ENCODE measurements around the gene SPRN. TPM values are rescaled to one million over a fixed set of nuclear protein-coding genes. Genes with fewer than 3 reads are reported as not detected.
A peak's percentile ranks its signal among the peaks of the same experiment; 100 is the strongest.
"Not testable (repeated sequence)": the region's sequence is repeated elsewhere in the genome, so short reads cannot be mapped to it uniquely, and the experiment has no call there.

The SPRN gene
- total and polyA plus RNA-seq, 12 donors = 0.10 to 1.8 (median 0.60) TPM; not detected in 3

DNA sequence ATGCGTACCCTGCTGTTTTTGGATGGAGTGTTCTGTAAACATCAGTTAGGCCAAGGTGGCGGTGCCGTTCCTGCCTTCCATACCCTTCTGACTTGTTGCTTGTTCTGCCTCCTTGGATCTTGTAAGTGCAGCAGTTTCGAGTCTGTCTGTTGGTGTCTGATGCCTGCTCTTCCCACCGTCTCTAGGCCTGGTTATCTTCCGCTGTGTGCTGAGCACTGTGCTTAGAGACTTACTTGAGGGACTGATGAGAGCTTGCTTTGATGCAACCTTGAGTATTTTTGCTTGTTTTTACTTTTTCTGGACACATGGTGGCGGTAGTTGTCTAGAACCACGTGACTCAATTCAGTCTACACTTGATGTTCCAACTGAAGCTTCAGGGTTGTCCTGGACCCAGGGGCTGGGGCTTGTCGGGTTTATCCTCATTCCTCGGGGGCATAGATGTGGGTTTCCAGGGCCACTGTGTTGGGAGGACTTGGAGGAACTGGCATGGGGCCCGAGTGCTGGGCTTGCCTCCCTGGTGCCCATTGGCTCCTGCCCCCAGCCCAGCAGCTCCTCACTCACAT lies 14.4 kb upstream of the SPRN start:
- Histone ChIP-seq H3K27me3 (no peaks in the 10 kb centered on the region), H3K4me1 (replicated peaks in 1 of 2) (peaks cover 4 to 5% of the 10 kb centered on the region in 2 donors), H3K4me3 (no peak overlapping the region), H3K9me3 (replicated peaks in 1 of 3) (no peaks in the 10 kb centered on the region), H3K36me3 (replicated peaks in 1 of 2) (no peaks in the 10 kb centered on the region), H3K27ac (no peak overlapping the region)
- 77 to 88% (median 80%) methylated on average over 11 of the region's 11 CpGs for WGBS, 4 donors
- TF ChIP-seq, protein P1, sequence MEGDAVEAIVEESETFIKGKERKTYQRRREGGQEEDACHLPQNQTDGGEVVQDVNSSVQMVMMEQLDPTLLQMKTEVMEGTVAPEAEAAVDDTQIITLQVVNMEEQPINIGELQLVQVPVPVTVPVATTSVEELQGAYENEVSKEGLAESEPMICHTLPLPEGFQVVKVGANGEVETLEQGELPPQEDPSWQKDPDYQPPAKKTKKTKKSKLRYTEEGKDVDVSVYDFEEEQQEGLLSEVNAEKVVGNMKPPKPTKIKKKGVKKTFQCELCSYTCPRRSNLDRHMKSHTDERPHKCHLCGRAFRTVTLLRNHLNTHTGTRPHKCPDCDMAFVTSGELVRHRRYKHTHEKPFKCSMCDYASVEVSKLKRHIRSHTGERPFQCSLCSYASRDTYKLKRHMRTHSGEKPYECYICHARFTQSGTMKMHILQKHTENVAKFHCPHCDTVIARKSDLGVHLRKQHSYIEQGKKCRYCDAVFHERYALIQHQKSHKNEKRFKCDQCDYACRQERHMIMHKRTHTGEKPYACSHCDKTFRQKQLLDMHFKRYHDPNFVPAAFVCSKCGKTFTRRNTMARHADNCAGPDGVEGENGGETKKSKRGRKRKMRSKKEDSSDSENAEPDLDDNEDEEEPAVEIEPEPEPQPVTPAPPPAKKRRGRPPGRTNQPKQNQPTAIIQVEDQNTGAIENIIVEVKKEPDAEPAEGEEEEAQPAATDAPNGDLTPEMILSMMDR (IDR thresholded peaks at IDR 0.05) = no peak
- TF ChIP-seq POLR2A (IDR thresholded peaks at IDR 0.05) = no peak
- intact Hi-C loops (cut with DNase I) = no loop called here
- DNase-seq = peak in 2 of 7 donors; percentile 12 to 47

DNA sequence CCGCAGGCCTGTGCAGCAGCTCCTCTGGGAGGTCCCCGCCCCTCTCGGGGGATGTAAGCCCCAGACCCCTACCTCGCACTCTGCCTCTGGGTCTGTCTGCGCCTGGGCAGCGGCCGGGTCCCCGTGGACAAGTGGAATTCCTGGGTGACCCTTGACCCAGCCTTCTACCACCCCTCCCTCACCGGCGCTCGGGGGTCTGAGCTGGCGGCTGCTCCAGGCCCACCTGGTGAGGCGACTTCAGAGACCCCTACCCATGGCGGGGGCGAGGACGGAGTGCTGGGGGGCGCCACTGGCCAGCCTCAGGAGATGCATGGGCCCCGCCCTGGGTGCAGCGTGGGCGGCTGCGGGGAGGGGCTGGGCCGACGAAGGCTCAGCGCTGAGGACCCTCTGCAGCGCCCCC lies 8.4 kb upstream of the SPRN start:
- H3K9me3 ChIP-seq (replicated peaks in 1 of 3); intact Hi-C loops (cut with DNase I); H3K27ac ChIP-seq; H3K4me3 ChIP-seq; DNase-seq; H3K36me3 ChIP-seq (replicated peaks in 1 of 2); H3K27me3 ChIP-seq; H3K4me1 ChIP-seq (replicated peaks in 1 of 2): not testable (repeated sequence)
- WGBS, 4 donors = 61 to 68% methylated on average over 4 to 6 of the region's 25 CpGs; no CpG with 5 or more reads in 2 of the 4 donors

DNA sequence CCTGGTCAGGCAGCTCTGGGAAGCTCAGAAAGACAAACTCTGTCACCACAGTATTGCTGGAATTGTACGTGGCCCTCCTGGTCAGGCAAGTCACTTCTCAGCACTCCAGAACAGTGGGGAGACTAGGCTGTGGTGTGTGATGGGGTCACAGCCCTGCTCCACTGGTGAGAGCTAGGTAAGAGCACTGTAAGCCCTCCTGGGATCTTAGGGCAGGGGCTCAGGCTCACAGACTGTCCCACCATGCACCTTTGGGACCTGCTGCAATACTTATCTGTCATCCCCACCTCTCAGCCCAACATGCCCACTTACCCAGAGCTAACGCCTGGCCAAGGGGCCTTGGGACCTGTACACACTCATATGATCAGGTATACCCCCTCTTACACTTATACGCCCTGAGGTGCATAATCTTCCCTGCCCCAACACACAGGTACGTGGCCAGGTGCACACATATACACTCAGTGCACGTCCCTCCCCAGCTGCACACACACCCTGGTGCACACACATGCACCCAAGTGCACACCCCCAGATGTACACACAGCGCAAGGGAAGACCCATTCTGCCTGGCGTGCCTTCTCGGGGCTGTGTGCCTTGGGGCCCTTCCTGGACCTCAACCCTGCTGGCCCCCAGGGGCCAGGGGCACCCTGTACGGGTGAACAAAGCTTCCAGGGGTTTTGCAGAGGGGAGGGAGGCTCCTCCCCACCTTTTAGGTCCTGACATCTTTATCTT lies 7.6 kb upstream of the SPRN start:
- H3K9me3 ChIP-seq (replicated peaks in 1 of 3); H3K4me3 ChIP-seq; H3K36me3 ChIP-seq (replicated peaks in 1 of 2); H3K4me1 ChIP-seq (replicated peaks in 1 of 2); DNase-seq; H3K27ac ChIP-seq; intact Hi-C loops (cut with DNase I); H3K27me3 ChIP-seq: not testable (repeated sequence)
- WGBS, 4 donors = 55 to 90% (median 78%) methylated on average over 2 to 6 of the region's 9 CpGs

DNA sequence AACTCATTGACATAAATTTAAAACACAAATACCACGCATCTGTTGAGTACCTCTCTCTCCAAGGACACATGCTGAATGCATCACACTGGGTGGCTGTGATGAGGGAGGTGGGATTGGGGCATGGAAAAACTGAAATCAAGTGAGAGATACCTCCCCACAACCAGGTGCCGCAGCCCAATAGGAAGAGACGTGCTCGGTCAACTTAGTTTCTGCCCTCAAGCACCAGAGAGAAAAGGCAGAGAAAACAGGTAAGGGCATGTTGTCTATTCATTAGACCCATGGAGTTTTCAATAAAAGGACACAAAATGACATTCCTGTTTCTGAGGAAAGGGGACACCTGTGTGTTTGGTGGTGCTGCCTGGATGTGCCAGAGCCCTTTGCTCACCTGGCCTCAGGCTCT lies 5.1 kb upstream of the SPRN start:
- intact Hi-C loops (cut with DNase I); H3K27ac ChIP-seq; DNase-seq; H3K4me3 ChIP-seq; H3K36me3 ChIP-seq (replicated peaks in 1 of 2); H3K4me1 ChIP-seq (replicated peaks in 1 of 2); H3K9me3 ChIP-seq (replicated peaks in 1 of 3); H3K27me3 ChIP-seq: not testable (repeated sequence)
- 79 to 84% (median 83%) methylated on average over 4 of the region's 4 CpGs for WGBS, 4 donors

DNA sequence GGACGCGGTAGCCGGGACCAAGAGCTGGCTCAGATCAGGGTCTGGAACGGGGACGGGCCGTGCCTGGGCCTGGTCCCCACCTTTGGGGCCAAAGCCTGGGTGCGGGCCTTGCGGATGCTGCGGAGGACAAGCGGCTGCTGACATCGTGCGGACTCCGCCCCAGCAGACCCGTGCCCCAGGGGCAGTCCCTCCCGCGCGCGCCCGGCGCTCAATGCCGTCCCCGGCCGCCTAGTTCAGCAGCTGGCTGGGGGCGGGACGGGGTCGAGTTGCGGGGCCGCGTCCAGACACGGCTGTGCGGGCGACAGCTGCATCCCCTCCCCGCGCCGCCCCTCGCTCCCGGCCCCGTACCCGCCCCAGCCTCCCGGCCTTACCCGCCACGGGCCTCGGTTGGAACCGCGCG lies 323 bp downstream of the SPRN start:
- no CpG with 5 or more reads among the region's 46 CpGs for WGBS, 4 donors
- peaks cover 0 to 18% of the 10 kb centered on the region in 2 donors for H3K36me3 ChIP-seq (replicated peaks in 1 of 2)
- H3K4me3 ChIP-seq; DNase-seq; H3K27me3 ChIP-seq; H3K4me1 ChIP-seq (replicated peaks in 1 of 2); intact Hi-C loops (cut with DNase I); H3K27ac ChIP-seq; H3K9me3 ChIP-seq (replicated peaks in 1 of 3): not testable (repeated sequence)

DNA sequence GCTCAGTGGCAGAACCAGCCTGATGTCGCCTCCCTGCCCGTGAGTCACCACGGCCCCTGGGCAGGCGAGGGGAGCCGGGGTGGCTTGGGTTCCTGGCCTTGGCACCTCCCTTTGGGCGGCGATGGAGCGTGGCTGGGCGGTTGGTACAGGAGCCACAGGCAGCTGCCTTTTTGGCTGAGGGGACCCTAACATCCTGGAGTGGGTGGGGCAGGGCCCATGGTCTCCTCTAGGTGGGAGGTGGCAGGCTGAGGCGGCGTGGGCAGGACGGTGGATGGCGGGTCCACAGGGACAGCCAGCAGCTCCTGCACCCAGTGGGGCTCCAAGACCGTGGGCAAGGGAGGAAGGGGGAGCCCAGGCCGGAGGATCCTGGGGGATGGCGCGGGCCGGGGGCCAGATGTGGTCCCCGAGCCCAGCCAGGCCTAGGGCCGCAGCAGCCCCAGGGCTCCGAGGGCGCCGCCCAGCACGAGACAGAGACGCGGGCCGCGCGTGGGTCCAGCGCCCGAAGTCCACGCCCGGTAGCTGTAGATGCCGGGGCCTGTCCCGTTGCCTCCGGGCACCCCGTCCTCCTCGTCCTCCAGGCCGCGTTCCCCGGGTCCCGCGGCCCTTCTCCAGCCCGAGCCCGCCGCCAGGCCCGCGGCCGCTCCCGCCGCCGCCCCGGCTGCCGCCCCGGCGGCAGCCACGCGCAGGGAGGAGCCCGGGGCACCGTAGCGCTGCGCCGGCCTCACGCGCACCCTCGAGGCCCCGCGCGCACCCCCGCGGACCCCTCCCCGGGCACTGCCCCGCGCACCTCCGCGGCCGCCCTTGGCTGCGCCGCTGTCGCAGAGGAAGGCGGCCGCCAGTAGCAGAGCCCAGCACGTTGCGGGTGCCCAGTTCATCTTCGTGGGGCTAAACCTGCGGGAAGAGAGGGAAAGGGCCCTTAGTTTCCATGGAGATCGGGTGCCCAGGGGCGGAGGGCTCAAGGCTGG lies 1.3 kb downstream of the SPRN start:
- H3K27ac ChIP-seq = no peak overlapping the region
- H3K9me3 ChIP-seq (replicated peaks in 1 of 3) = no peaks in the 10 kb centered on the region
- H3K27me3 ChIP-seq = no peaks in the 10 kb centered on the region
- no peak overlapping the region for H3K4me3 ChIP-seq
- TF ChIP-seq, protein P1 (IDR thresholded peaks at IDR 0.05) = no peak
- TF ChIP-seq POLR2A (IDR thresholded peaks at IDR 0.05) = no peak
- DNase-seq = peak in 1 of 7 donors; percentile 55
- 13 to 71% (median 36%) methylated on average over 12 to 88 of the region's 88 CpGs for WGBS, 4 donors
- H3K36me3 ChIP-seq (replicated peaks in 1 of 2) = peaks cover 0 to 20% of the 10 kb centered on the region in 2 donors
- intact Hi-C loops (cut with DNase I) = no loop called here
- peaks cover 0 to 3% of the 10 kb centered on the region in 2 donors for H3K4me1 ChIP-seq (replicated peaks in 1 of 2)
